H1 (cell line): ENCODE results near the gene TTC22.

Source experiments
- CREB1 ChIP-seq: IDR thresholded peaks from 2 replicates; pipeline ENCODE4 v1.6.1; 2012; ENCODE audit warnings: inconsistent platforms
- CTCF ChIP-seq, 3 experiments: IDR thresholded peaks; 1 replicate in 2 of 3; 2 replicates in 1 of 3; pipeline versions ENCODE4 v1.5.1 to v1.6.1; 2011; ENCODE audit warnings: low read length in 3 of 3, mild to moderate bottlenecking in 3 of 3, inconsistent platforms in 2 of 3, low read depth in 1 of 3, moderate library complexity in 1 of 3; ENCODE audit not compliant: insufficient read depth in 1 of 3; ENCODE audit errors: control extremely low read depth in 1 of 3
- EP300 ChIP-seq, 2 experiments: IDR thresholded peaks; 1 replicate in 1 of 2; 2 replicates in 1 of 2; pipeline ENCODE4 v1.6.1; 2011 to 2012; ENCODE audit warnings: low read depth in 2 of 2, low read length in 2 of 2, mild to moderate bottlenecking in 2 of 2, borderline replicate concordance in 1 of 2, inconsistent platforms in 1 of 2, moderate library complexity in 1 of 2
- EZH2 ChIP-seq: fragments of 200-600 bp; sonication (generic); IDR thresholded peaks from 2 replicates; pipeline ENCODE4 v1.7.1; 2012; ENCODE audit warnings: low read depth, mild to moderate bottlenecking, moderate library complexity, low read length, inconsistent platforms; ENCODE audit not compliant: severe bottlenecking
- FOSL1 ChIP-seq: IDR thresholded peaks from 2 replicates; pipeline ENCODE4 v1.6.1; 2011; ENCODE audit warnings: mild to moderate bottlenecking, low read depth, low read length, moderate library complexity; ENCODE audit not compliant: insufficient read depth
- GABPA ChIP-seq: IDR thresholded peaks from 2 replicates; pipeline ENCODE4 v1.6.1; 2011; ENCODE audit warnings: mild to moderate bottlenecking, low read length, moderate library complexity, borderline replicate concordance; ENCODE audit not compliant: insufficient read depth
- HDAC6 ChIP-seq: IDR thresholded peaks from one replicate; pipeline ENCODE4 v1.7.1; 2012; ENCODE audit warnings: low read depth, mild to moderate bottlenecking, inconsistent platforms, low read length, moderate library complexity
- JUN ChIP-seq: IDR thresholded peaks from 2 replicates; pipeline ENCODE4 v1.6.1; 2011; ENCODE audit warnings: low read depth, mild to moderate bottlenecking, improper control_type of control experiment, low read length
- POLR2A ChIP-seq, 2 experiments: IDR thresholded peaks; 1 replicate in 1 of 2; 2 replicates in 1 of 2; pipeline ENCODE4 v1.6.1; 2011; ENCODE audit warnings: low read depth in 2 of 2, low read length in 2 of 2, mild to moderate bottlenecking in 2 of 2; ENCODE audit errors: control extremely low read depth in 1 of 2
- RAD21 ChIP-seq, 2 experiments: IDR thresholded peaks in 1 of 2; conservative IDR thresholded peaks in 1 of 2; 2 replicates each; pipeline ENCODE4 v1.6.1; 2011; ENCODE audit warnings: low read depth in 2 of 2, low read length in 2 of 2, improper control_type of control experiment in 1 of 2, inconsistent platforms in 1 of 2, mild to moderate bottlenecking in 1 of 2, moderate library complexity in 1 of 2
- RFX5 ChIP-seq: IDR thresholded peaks from 2 replicates; pipeline ENCODE4 v1.6.1; 2011; ENCODE audit warnings: low read depth, low read length, improper control_type of control experiment, borderline replicate concordance
- SIX5 ChIP-seq: IDR thresholded peaks from 2 replicates; pipeline ENCODE4 v1.6.1; 2011; ENCODE audit warnings: mild to moderate bottlenecking, low read depth, low read length

GRCh38 chr1:54787604-54788003 lies 13.5 kb downstream of the TTC22 start:
- TF ChIP-seq SIX5 (no peak), CREB1 (no peak), RFX5 (no peak), CTCF (IDR thresholded peaks at IDR 0.05; ENCODE audit: control extremely low read depth in 1 of 3, insufficient read depth in 1 of 3, low read depth in 1 of 3, low read length in 3 of 3) (no peak), FOSL1 (no peak), EP300 (IDR thresholded peaks at IDR 0.05; ENCODE audit: borderline replicate concordance in 1 of 2, low read depth in 2 of 2, low read length in 2 of 2) (no peak), EZH2 (no peak), RAD21 (IDR thresholded peaks at IDR 0.05 in 1 of 2, conservative IDR thresholded peaks at IDR 0.05 in 1 of 2; ENCODE audit: low read depth in 2 of 2, low read length in 2 of 2) (no peak), GABPA (no peak), POLR2A (IDR thresholded peaks at IDR 0.05; ENCODE audit: control extremely low read depth in 1 of 2, low read depth in 2 of 2, low read length in 2 of 2) (no peak), JUN (no peak), HDAC6 (no peak)
